Ishikawa (cell line): ENCODE data around the gene PPAN.

Source experiments
- CEBPB ChIP-seq: IDR thresholded peaks from 2 replicates; pipeline ENCODE4 v1.6.1; 2012
- EGR1 ChIP-seq: IDR thresholded peaks from 2 replicates; pipeline ENCODE4 v1.6.1; 2012
- EP300 ChIP-seq: IDR thresholded peaks from 2 replicates; pipeline ENCODE4 v1.6.1; 2012; ENCODE audit warnings: borderline replicate concordance
- FOXM1 ChIP-seq: IDR thresholded peaks from 2 replicates; pipeline ENCODE4 v1.6.1; 2012; ENCODE audit warnings: low read depth, borderline replicate concordance
- TCF12 ChIP-seq: IDR thresholded peaks from 2 replicates; pipeline ENCODE4 v1.6.1; 2012; ENCODE audit warnings: low read depth
- YY1 ChIP-seq: IDR thresholded peaks from 2 replicates; pipeline ENCODE4 v1.6.1; 2012; ENCODE audit warnings: low read depth
- TF ChIP-seq, protein P1 (sequence below): IDR thresholded peaks from 2 replicates; pipeline ENCODE4 v1.6.1; 2012; ENCODE audit warnings: low read depth, mild to moderate bottlenecking
- TF ChIP-seq, protein P2 (sequence below): IDR thresholded peaks from 2 replicates; pipeline ENCODE4 v1.6.1; 2012
- TF ChIP-seq, protein P3 (sequence below): IDR thresholded peaks from 2 replicates; pipeline ENCODE4 v1.6.1; 2012

DNA sequence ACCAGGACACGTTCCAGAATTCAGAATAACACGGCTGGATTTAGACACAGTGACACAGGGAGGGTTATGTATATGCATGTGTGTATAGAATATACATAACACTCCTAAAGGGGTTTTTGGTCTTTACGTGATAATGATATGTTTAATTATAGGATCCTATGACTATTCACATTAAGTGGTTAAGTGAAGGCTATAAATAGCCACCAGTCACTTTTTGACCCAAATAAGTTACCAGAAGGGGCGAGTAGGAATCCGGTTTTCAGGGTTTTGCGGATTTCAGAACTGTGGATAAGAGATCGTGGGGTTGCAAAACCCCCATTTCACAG lies 10.6 kb upstream of the PPAN start:
- no peak for TF ChIP-seq YY1
- TF ChIP-seq, protein P1, sequence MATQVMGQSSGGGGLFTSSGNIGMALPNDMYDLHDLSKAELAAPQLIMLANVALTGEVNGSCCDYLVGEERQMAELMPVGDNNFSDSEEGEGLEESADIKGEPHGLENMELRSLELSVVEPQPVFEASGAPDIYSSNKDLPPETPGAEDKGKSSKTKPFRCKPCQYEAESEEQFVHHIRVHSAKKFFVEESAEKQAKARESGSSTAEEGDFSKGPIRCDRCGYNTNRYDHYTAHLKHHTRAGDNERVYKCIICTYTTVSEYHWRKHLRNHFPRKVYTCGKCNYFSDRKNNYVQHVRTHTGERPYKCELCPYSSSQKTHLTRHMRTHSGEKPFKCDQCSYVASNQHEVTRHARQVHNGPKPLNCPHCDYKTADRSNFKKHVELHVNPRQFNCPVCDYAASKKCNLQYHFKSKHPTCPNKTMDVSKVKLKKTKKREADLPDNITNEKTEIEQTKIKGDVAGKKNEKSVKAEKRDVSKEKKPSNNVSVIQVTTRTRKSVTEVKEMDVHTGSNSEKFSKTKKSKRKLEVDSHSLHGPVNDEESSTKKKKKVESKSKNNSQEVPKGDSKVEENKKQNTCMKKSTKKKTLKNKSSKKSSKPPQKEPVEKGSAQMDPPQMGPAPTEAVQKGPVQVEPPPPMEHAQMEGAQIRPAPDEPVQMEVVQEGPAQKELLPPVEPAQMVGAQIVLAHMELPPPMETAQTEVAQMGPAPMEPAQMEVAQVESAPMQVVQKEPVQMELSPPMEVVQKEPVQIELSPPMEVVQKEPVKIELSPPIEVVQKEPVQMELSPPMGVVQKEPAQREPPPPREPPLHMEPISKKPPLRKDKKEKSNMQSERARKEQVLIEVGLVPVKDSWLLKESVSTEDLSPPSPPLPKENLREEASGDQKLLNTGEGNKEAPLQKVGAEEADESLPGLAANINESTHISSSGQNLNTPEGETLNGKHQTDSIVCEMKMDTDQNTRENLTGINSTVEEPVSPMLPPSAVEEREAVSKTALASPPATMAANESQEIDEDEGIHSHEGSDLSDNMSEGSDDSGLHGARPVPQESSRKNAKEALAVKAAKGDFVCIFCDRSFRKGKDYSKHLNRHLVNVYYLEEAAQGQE, result no peak
- TF ChIP-seq EP300, result no peak
- TF ChIP-seq TCF12, result no peak
- TF ChIP-seq, protein P2, sequence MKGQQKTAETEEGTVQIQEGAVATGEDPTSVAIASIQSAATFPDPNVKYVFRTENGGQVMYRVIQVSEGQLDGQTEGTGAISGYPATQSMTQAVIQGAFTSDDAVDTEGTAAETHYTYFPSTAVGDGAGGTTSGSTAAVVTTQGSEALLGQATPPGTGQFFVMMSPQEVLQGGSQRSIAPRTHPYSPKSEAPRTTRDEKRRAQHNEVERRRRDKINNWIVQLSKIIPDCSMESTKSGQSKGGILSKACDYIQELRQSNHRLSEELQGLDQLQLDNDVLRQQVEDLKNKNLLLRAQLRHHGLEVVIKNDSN, result no peak
- no peak for TF ChIP-seq FOXM1
- TF ChIP-seq CEBPB, result no peak
- TF ChIP-seq EGR1, result no peak
- TF ChIP-seq, protein P3, sequence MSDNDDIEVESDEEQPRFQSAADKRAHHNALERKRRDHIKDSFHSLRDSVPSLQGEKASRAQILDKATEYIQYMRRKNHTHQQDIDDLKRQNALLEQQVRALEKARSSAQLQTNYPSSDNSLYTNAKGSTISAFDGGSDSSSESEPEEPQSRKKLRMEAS, result no peak
